RWPE1 (cell line): ENCODE results near the gene ISG20.

Source experiments
- CTCF ChIA-PET: fragments of 350-600 bp; sonication (Branson Sonifier 250); formaldehyde crosslinking; extraction: SDS; loops from one replicate; lab custom pipeline; 2021; lab: Yijun Ruan, JAX
- POLR2A ChIA-PET: fragments of 400-600 bp; formaldehyde crosslinking; extraction: SDS; loops from one replicate; lab custom pipeline; 2020; ENCODE audit warnings: antibody characterized with exemption; ENCODE audit not compliant: low non-redundant PET; lab: Yijun Ruan, JAX
- DNase-seq: peaks from one replicate; pipeline ENCODE4 v3.0.0; 2012; ENCODE audit warnings: low spot score
- H3K27ac ChIP-seq: fragments of 450-650 bp; 2 replicates; pipeline ENCODE4 v1.5.1; 2017
- CTCF ChIP-seq: fragments of 450-650 bp; conservative IDR thresholded peaks from 2 replicates; pipeline ENCODE4 v1.5.1; 2017; ENCODE audit warnings: low read depth, mild to moderate bottlenecking

ISG20 gene

DNA sequence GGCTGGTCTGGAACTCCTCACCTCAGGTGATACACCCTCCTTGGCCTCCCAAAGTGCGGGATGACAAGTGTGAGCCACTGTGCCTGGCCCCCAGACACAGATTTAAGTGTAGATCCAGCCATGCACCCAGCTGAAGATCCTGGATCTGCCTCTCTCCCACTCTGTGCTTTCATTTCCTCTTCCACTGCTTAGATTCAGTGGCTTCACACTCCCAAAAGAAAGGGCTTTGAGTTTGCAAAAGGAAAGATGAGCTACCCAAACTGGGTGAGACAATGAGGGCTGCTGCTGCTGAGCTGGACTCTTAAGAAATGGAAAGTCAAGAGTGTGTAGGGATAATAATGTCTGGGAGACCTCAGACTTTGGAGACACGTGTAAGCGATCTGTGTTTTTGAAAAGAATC is 45.5 kb downstream of the ISG20 start:
- ChIA-PET CTCF (no interaction called here), POLR2A (no interaction called here)
- TF ChIP-seq CTCF: no peak
- no peak overlapping the region for H3K27ac ChIP-seq
- DNase-seq: no peak

DNA sequence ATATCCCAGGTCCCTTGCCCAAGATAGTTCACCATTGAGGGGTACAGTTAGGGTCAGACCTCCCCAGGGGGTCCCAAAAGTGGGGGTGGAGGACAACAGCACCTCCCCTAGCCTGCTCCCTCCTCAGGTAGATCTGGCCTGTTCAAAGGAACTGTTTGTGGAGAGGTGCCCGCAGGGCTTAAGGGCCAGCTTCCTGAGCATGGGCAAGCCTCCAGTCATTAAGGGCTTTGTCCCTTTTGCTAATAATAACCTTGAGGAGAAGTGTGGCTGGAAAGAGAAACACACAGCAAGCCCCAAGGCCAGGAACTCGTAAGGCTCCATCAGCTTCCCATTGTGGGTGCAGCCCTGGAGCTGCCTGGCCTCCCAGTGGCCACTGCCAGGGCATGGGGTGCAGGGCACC is 47.4 kb downstream of the ISG20 start:
- no peak overlapping the region for H3K27ac ChIP-seq
- ChIA-PET POLR2A (no interaction called here), CTCF (interaction anchor here (0.8 to 1.4 kb wide), 2 partner anchors 29 to 231 kb away, joined by 3 to 6 read pairs; no protein-coding TSS in a partner anchor)
- no peak for TF ChIP-seq CTCF
- DNase-seq: no peak

GRCh38 chr15:88688394-88688933 is 49.6 kb downstream of the ISG20 start:
- POLR2A ChIA-PET: no interaction called here
- CTCF ChIA-PET: no interaction called here
- TF ChIP-seq CTCF: no peak
- no peak overlapping the region for H3K27ac ChIP-seq
- no peak for DNase-seq

DNA sequence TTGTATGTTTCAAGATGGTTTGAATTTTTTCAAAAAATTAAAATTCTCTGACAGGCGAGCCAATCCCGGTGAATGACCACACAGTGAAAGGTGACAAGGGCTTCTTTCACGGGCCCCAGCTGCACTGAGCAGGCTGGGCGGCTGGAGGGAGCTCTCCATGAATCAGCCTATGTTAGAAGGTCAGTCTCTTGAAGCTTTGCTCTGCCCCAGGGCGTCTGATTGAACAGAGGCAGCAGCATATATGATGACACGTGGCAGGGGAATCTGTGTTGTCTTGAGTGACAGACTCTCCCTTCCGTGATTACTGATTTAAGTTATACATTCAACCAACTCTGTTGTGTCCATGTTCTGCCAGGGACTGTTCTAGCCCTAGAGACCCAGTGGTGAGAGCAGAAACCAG is 51.5 kb downstream of the ISG20 start:
- POLR2A ChIA-PET: no interaction called here
- no peak for DNase-seq
- CTCF ChIA-PET: interaction anchor here (0.6 kb wide), 2 partner anchors 30 to 121 kb away, joined by 3 to 4 read pairs; no protein-coding TSS in a partner anchor
- no peak overlapping the region for H3K27ac ChIP-seq
- no peak for TF ChIP-seq CTCF

GRCh38 chr15:88693191-88693590 is 54.4 kb downstream of the ISG20 start:
- DNase-seq: no peak
- H3K27ac ChIP-seq: no peak overlapping the region
- no peak for TF ChIP-seq CTCF
- ChIA-PET CTCF (interaction anchor here (0.6 kb wide), 1 partner anchor 448 kb away, joined by 4 read pairs; no protein-coding TSS in a partner anchor), POLR2A (no interaction called here)

GRCh38 chr15:88695101-88695500 is 56.3 kb downstream of the ISG20 start:
- ChIA-PET CTCF (no interaction called here), POLR2A (no interaction called here)
- no peak for TF ChIP-seq CTCF

More at GRCh38 chr15:88695101-88695500, 56.3 kb downstream of the ISG20 start:
- H3K27ac ChIP-seq: no peak overlapping the region
- no peak for DNase-seq
